ENCODE measurements around the gene DNMBP.
"Not testable (repeated sequence)": the region's sequence is repeated elsewhere in the genome, so short reads cannot be mapped to it uniquely, and the experiment has no call there.

DNMBP gene

GRCh38 chr10:99906470-99906869 lies 103.3 kb downstream of the DNMBP start:
- no peak for TF ChIP-seq JUND (IDR thresholded peaks at IDR 0.05; ENCODE audit: low read depth)
- DNase-seq (ENCODE audit: low read depth in 1 of 2, low spot score in 1 of 2): no peak
- in situ Hi-C loops (cut with HindIII; ENCODE audit: low pct_unique_long_range_greater_than_20kb, low sequenced_read_pairs): no loop called here

GRCh38 chr10:99905971-99906370 lies 103.8 kb downstream of the DNMBP start:
- no peak for TF ChIP-seq JUND (IDR thresholded peaks at IDR 0.05; ENCODE audit: low read depth)
- in situ Hi-C loops (cut with HindIII; ENCODE audit: low pct_unique_long_range_greater_than_20kb, low sequenced_read_pairs): no loop called here

GRCh38 chr10:99895867-99896266 lies 113.9 kb downstream of the DNMBP start:
- in situ Hi-C loops (cut with HindIII; ENCODE audit: low pct_unique_long_range_greater_than_20kb, low sequenced_read_pairs): no loop called here
- TF ChIP-seq JUND (IDR thresholded peaks at IDR 0.05; ENCODE audit: low read depth): no peak
- DNase-seq (ENCODE audit: low read depth in 1 of 2, low spot score in 1 of 2): no peak

More at GRCh38 chr10:99905971-99906370, 103.8 kb downstream of the DNMBP start:
- no peak for DNase-seq (ENCODE audit: low read depth in 1 of 2, low spot score in 1 of 2)

- DNase-seq (ENCODE audit: low read depth in 1 of 2, low spot score in 1 of 2); in situ Hi-C loops (cut with HindIII; ENCODE audit: low pct_unique_long_range_greater_than_20kb, low sequenced_read_pairs): not testable (repeated sequence)
Observed at GRCh38 chr10:99895066-99895465, 114.7 kb downstream of the DNMBP start.

- in situ Hi-C loops (cut with HindIII; ENCODE audit: low pct_unique_long_range_greater_than_20kb, low sequenced_read_pairs): no loop called here
- no peak for DNase-seq (ENCODE audit: low read depth in 1 of 2, low spot score in 1 of 2)
- no peak for TF ChIP-seq JUND (IDR thresholded peaks at IDR 0.05; ENCODE audit: low read depth)
Observed at GRCh38 chr10:99894613-99895012, 115.1 kb downstream of the DNMBP start.

- in situ Hi-C loops (cut with HindIII; ENCODE audit: low pct_unique_long_range_greater_than_20kb, low sequenced_read_pairs): no loop called here
- no peak for DNase-seq (ENCODE audit: low read depth in 1 of 2, low spot score in 1 of 2)
- no peak for TF ChIP-seq JUND (IDR thresholded peaks at IDR 0.05; ENCODE audit: low read depth)
Observed at GRCh38 chr10:99888622-99889021, 121.1 kb downstream of the DNMBP start.

GRCh38 chr10:99883523-99883922 lies 126.2 kb downstream of the DNMBP start:
- no peak for TF ChIP-seq JUND (IDR thresholded peaks at IDR 0.05; ENCODE audit: low read depth)
- DNase-seq (ENCODE audit: low read depth in 1 of 2, low spot score in 1 of 2): no peak
- in situ Hi-C loops (cut with HindIII; ENCODE audit: low pct_unique_long_range_greater_than_20kb, low sequenced_read_pairs): no loop called here

- DNase-seq (ENCODE audit: low read depth in 1 of 2, low spot score in 1 of 2): no peak
- in situ Hi-C loops (cut with HindIII; ENCODE audit: low pct_unique_long_range_greater_than_20kb, low sequenced_read_pairs): no loop called here
- TF ChIP-seq JUND (IDR thresholded peaks at IDR 0.05; ENCODE audit: low read depth): no peak
Observed at GRCh38 chr10:99881371-99881770, 128.4 kb downstream of the DNMBP start.

GRCh38 chr10:99880080-99880835 lies 129.5 kb downstream of the DNMBP start:
- no peak for TF ChIP-seq JUND (IDR thresholded peaks at IDR 0.05; ENCODE audit: low read depth)
- DNase-seq (ENCODE audit: low read depth in 1 of 2, low spot score in 1 of 2): no peak
- in situ Hi-C loops (cut with HindIII; ENCODE audit: low pct_unique_long_range_greater_than_20kb, low sequenced_read_pairs): no loop called here

GRCh38 chr10:99875473-99875872 lies 134.3 kb downstream of the DNMBP start:
- TF ChIP-seq JUND (IDR thresholded peaks at IDR 0.05; ENCODE audit: low read depth): no peak
- no peak for DNase-seq (ENCODE audit: low read depth in 1 of 2, low spot score in 1 of 2)
- in situ Hi-C loops (cut with HindIII; ENCODE audit: low pct_unique_long_range_greater_than_20kb, low sequenced_read_pairs): no loop called here

- no peak for DNase-seq (ENCODE audit: low read depth in 1 of 2, low spot score in 1 of 2)
- no peak for TF ChIP-seq JUND (IDR thresholded peaks at IDR 0.05; ENCODE audit: low read depth)
- in situ Hi-C loops (cut with HindIII; ENCODE audit: low pct_unique_long_range_greater_than_20kb, low sequenced_read_pairs): no loop called here
Observed at GRCh38 chr10:99874341-99875085, 135.2 kb downstream of the DNMBP start.

GRCh38 chr10:99873846-99874245 lies 135.9 kb downstream of the DNMBP start:
- no peak for DNase-seq (ENCODE audit: low read depth in 1 of 2, low spot score in 1 of 2)
- no peak for TF ChIP-seq JUND (IDR thresholded peaks at IDR 0.05; ENCODE audit: low read depth)
- in situ Hi-C loops (cut with HindIII; ENCODE audit: low pct_unique_long_range_greater_than_20kb, low sequenced_read_pairs): no loop called here

GRCh38 chr10:99872367-99873162 lies 137.2 kb downstream of the DNMBP start:
- no peak for TF ChIP-seq JUND (IDR thresholded peaks at IDR 0.05; ENCODE audit: low read depth)
- DNase-seq (ENCODE audit: low read depth in 1 of 2, low spot score in 1 of 2): no peak
- in situ Hi-C loops (cut with HindIII; ENCODE audit: low pct_unique_long_range_greater_than_20kb, low sequenced_read_pairs): no loop called here
